T47D (cell line): ENCODE data around the gene ERG.
A peak's percentile ranks its signal among the peaks of the same experiment; 100 is the strongest.

Experiments used
- DNase-seq, 2 experiments: peaks; one replicate each; pipeline versions ENCODE4 v3.0.0 to v3.0.0-alpha.2; 2011 to 2012; ENCODE audit warnings: low read depth in 1 of 2, low spot score in 1 of 2
- JUND ChIP-seq: IDR thresholded peaks from 2 replicates; pipeline ENCODE4 v1.6.1; 2012; ENCODE audit warnings: low read depth
- in situ Hi-C: cut with HindIII; loops from 2 replicates; pipeline ENCODE4 v1.10.0; 2016; ENCODE audit warnings: low sequenced_read_pairs, low pct_unique_long_range_greater_than_20kb

The ERG gene

DNA sequence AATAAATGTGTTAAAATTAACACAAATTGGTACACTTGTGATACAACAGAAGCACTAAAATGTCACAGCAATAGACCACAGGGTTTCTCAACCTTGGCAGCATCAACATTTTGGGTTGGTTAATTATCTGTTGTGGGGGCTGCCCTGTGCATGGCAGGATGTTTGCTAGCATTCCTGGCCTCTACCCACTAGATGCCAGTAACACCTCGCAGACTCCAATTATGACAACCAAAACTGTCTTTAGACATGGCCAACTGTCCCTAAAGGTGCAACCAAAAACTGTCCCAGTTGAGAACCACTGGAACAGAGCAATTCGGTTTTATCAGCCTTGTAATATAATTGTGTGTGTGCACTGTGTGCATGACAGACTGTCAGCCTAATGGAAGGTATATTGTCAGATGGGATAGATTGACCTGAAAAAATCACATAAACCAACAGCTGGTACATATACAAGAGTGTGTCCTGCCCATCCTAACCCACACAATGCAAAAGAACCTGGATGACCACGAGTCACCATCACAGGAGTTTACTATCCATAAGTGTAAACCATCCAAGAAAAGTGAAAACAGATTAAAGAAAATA is 13.5 kb upstream of the ERG start:
- DNase-seq: peak in 1 of 2 experiments; percentile 18
- in situ Hi-C loops: no loop called here
- TF ChIP-seq JUND: no peak

DNA sequence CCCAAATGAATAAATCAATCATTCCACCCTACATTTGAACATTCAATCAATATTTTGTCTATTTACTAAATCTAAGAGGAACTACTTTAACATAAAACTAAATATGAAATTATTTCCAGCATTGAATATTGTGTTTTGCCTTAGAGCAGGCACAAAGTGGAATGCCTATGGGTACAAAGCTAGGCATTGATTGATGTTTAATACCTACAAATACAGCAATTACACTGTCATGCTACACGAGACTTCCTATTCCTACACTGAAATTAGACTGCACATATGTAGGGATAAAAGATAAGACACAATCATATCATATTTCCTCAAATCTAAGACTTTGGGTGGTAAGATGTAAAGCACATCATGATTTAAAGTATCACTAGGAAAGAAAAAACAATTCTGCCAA is 12.9 kb upstream of the ERG start:
- no peak for TF ChIP-seq JUND
- DNase-seq: no peak
- in situ Hi-C loops: no loop called here

GRCh38 chr21:38507374-38507942 is 9.2 kb upstream of the ERG start:
- in situ Hi-C loops: no loop called here
- no peak for DNase-seq
- TF ChIP-seq JUND: no peak

- no peak for DNase-seq
- TF ChIP-seq JUND: no peak
- in situ Hi-C loops: no loop called here
Observed at GRCh38 chr21:38506661-38507281, 8.5 kb upstream of the ERG start.

GRCh38 chr21:38505654-38506523 is 7.6 kb upstream of the ERG start:
- DNase-seq: peak; percentile 24 to 70
- no peak for TF ChIP-seq JUND
- in situ Hi-C loops: no loop called here

- in situ Hi-C loops: no loop called here
- TF ChIP-seq JUND: no peak
- DNase-seq: no peak
Observed at GRCh38 chr21:38504066-38504465, 5.8 kb upstream of the ERG start.

GRCh38 chr21:38503583-38503982 is 5.3 kb upstream of the ERG start:
- in situ Hi-C loops: no loop called here
- TF ChIP-seq JUND: no peak
- DNase-seq: no peak

DNA sequence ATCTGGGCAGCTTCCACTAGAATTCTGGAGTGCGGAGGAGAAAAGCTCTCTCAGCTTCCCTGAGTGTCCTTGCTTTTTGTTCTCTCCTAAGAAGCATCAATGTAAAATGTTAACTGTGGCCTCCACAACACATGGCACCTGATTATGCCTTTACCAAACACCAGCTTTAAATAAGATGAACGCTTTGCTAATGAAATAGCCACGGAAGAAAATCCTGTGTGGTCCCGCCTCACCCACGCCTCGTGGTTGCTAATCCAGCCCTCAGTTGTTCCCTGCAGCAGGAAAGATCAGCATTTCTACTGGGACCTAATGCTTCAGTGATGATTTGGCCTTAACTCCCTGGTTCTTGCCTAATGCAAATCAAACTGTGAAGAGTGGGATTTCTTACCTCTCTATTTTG is 1.8 kb upstream of the ERG start:
- DNase-seq: no peak
- in situ Hi-C loops: no loop called here
- TF ChIP-seq JUND: no peak

- in situ Hi-C loops: no loop called here
- TF ChIP-seq JUND: no peak
- no peak for DNase-seq
Observed at GRCh38 chr21:38499296-38499695, 1.0 kb upstream of the ERG start.

GRCh38 chr21:38496224-38496623 is 2.1 kb downstream of the ERG start:
- no peak for DNase-seq
- in situ Hi-C loops: no loop called here
- no peak for TF ChIP-seq JUND

GRCh38 chr21:38495696-38496095 is 2.6 kb downstream of the ERG start:
- no peak for TF ChIP-seq JUND
- no peak for DNase-seq
- in situ Hi-C loops: no loop called here

GRCh38 chr21:38495242-38495641 is 3.0 kb downstream of the ERG start:
- no peak for DNase-seq
- in situ Hi-C loops: no loop called here
- TF ChIP-seq JUND: no peak

GRCh38 chr21:38494703-38495102 is 3.6 kb downstream of the ERG start:
- DNase-seq: no peak
- in situ Hi-C loops: no loop called here
- no peak for TF ChIP-seq JUND
